BE2C (cell line): ENCODE results near the gene SLC39A11.

Experiments
- DNase-seq: peaks from one replicate; pipeline ENCODE4 v3.0.0-alpha.2; 2020
- H3K27me3 ChIP-seq: fragments of 250-450 bp; sonication (Bioruptor Pico); 2 replicates; pipeline ENCODE4 v1.5.1; 2020; ENCODE audit warnings: mild to moderate bottlenecking
- H3K36me3 ChIP-seq: fragments of 250-450 bp; sonication (Bioruptor Pico); 2 replicates; pipeline ENCODE4 v1.5.1; 2020; ENCODE audit warnings: mild to moderate bottlenecking
- H3K4me1 ChIP-seq: fragments of 250-450 bp; sonication (Bioruptor Pico); 2 replicates; pipeline ENCODE4 v1.5.1; 2020
- H3K4me3 ChIP-seq: 2 replicates; pipeline ENCODE4 v1.5.1; 2011; ENCODE audit warnings: low read depth, low read length
- H3K9me3 ChIP-seq: fragments of 250-450 bp; sonication (Bioruptor Pico); 2 replicates; pipeline ENCODE4 v1.5.1; 2020
- CTCF ChIP-seq: IDR thresholded peaks from 2 replicates; pipeline ENCODE4 v1.5.1; 2012; ENCODE audit warnings: mild to moderate bottlenecking, low read depth, low read length

Gene SLC39A11

GRCh38 chr17:72724267-72724666 lies 368.2 kb downstream of the SLC39A11 start:
- no peak for DNase-seq
- Histone ChIP-seq H3K4me3 (no peak overlapping the region), H3K36me3 (no peaks in the 10 kb centered on the region; the same call in 1 of the 2 replicates), H3K4me1 (no peaks in the 10 kb centered on the region; the same call in 1 of the 2 replicates), H3K9me3 (no peaks in the 10 kb centered on the region), H3K27me3 (no peaks in the 10 kb centered on the region)
- no peak for TF ChIP-seq CTCF

- H3K27me3 ChIP-seq = no peaks in the 10 kb centered on the region
- H3K9me3 ChIP-seq = no peaks in the 10 kb centered on the region
- no peak for TF ChIP-seq CTCF
- H3K4me3 ChIP-seq = no peak overlapping the region
- no peaks in the 10 kb centered on the region; the same call in 1 of the 2 replicates for H3K4me1 ChIP-seq
- no peaks in the 10 kb centered on the region; the same call in 1 of the 2 replicates for H3K36me3 ChIP-seq
- DNase-seq = no peak
These were observed 368.8 kb downstream of the SLC39A11 start for GRCh38 chr17:72723711-72724110.

- Histone ChIP-seq H3K4me1 (no peaks in the 10 kb centered on the region; the same call in 1 of the 2 replicates), H3K27me3 (no peaks in the 10 kb centered on the region), H3K9me3 (no peaks in the 10 kb centered on the region), H3K36me3 (no peaks in the 10 kb centered on the region; the same call in 1 of the 2 replicates), H3K4me3 (no peak overlapping the region)
- DNase-seq = no peak
- TF ChIP-seq CTCF = no peak
These were observed 372.0 kb downstream of the SLC39A11 start for GRCh38 chr17:72720494-72720825.

- DNase-seq = no peak
- no peak for TF ChIP-seq CTCF
These were observed 372.7 kb downstream of the SLC39A11 start for GRCh38 chr17:72719578-72720493.

GRCh38 chr17:72719206-72719577 lies 373.3 kb downstream of the SLC39A11 start:
- Histone ChIP-seq H3K4me1 (no peaks in the 10 kb centered on the region; the same call in none of the 2 replicates), H3K36me3 (no peaks in the 10 kb centered on the region; the same call in 1 of the 2 replicates), H3K27me3 (no peaks in the 10 kb centered on the region), H3K4me3 (no peak overlapping the region), H3K9me3 (no peaks in the 10 kb centered on the region)
- TF ChIP-seq CTCF = no peak
- DNase-seq = no peak

More at GRCh38 chr17:72719578-72720493, 372.7 kb downstream of the SLC39A11 start:
- H3K4me1 ChIP-seq = no peaks in the 10 kb centered on the region; the same call in none of the 2 replicates
- H3K4me3 ChIP-seq = no peak overlapping the region
- H3K36me3 ChIP-seq = no peaks in the 10 kb centered on the region; the same call in 1 of the 2 replicates
- H3K9me3 ChIP-seq = no peaks in the 10 kb centered on the region
- no peaks in the 10 kb centered on the region for H3K27me3 ChIP-seq

GRCh38 chr17:72717676-72718075 lies 374.8 kb downstream of the SLC39A11 start:
- Histone ChIP-seq H3K27me3 (no peaks in the 10 kb centered on the region), H3K4me1 (no peaks in the 10 kb centered on the region; the same call in none of the 2 replicates), H3K36me3 (no peaks in the 10 kb centered on the region; the same call in 1 of the 2 replicates), H3K9me3 (no peaks in the 10 kb centered on the region), H3K4me3 (no peak overlapping the region)
- TF ChIP-seq CTCF = no peak
- no peak for DNase-seq
